Activated gamma-delta T cell treated with Interleukin-2 at 50 U/mL for 16 hours (primary cell): Measurements from ENCODE around the gene AMMECR1.
"Not testable (repeated sequence)": the region's sequence is repeated elsewhere in the genome, so short reads cannot be mapped to it uniquely, and the experiment has no call there.

Source experiments
- DNase-seq: peaks from one replicate; pipeline ENCODE4 v3.0.0-alpha.2; 2020

AMMECR1 gene

DNA sequence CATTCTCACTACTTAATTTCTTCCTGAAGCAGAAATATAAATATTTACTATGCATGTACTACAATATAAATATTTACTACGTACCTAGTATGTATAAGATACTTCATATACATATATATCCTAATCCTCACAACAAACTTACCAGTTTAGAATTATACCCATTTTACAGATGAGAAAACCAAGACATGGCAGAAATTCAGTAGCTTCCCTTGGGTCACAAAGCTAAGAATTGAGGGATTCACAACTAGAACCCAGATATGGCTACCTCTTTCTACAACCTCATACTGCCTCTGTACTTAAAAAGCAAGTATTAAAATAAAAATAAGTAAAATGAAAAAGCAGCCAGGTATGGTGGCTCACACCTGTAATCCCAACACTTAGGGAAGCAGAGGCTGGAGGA, 65.9 kb downstream of the AMMECR1 start:
- DNase-seq: no peak

DNA sequence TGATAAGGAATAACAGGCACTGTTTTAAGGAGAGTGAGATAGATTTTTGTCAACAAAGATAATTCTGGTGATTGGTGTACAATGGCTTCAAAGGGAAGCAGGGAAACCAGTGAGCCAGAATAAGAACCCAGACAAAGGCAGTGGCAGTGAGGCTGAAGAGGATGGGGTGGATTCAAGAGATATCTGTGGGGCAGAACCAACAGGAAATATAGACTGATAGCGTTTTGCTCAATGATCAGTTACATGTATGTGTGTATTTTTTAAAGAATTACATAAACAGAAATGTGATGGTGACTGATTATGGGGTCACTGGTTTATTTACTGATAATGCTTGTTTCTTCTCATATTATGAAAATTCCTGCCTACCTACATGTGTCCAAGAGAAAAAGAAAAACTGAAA, 66.4 kb downstream of the AMMECR1 start:
- no peak for DNase-seq

DNA sequence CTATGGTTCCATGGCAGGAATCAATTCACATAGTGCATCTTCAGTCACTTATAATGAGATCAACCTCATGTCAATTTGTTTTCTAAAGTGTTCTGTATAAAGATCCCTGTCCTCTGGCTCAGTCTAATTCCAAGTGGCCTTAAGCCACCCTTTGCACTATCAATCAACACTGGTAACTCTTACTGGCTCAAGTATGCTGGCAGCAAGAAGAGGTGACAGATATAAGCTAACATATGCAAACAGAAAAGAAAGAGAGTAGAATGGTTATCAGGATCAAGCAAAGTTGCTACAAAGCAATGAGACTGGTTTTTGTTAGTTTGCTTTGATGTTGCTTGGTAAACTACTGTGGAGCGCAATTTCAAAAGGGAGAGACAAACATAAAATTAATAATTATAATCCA, 67.0 kb downstream of the AMMECR1 start:
- no peak for DNase-seq

DNA sequence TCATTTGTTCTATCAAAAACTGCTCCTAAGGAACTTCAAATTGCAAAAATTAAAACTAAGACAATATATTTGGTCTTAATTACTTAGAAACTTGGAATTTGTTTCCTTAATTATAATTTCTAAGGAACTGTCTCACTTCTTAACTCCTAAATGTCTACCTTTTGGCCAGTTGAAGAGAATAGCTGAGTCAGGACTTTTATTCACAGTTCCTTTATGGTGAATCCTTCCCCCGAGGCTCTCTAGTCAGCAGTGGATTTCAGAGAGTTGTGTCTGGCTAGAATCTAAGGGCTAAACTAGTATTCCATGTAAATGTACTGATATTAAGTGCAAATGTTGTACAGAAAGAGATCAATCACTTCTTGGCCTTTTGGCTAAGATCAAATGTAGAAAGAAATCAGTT, 69.3 kb downstream of the AMMECR1 start:
- DNase-seq: no peak

DNA sequence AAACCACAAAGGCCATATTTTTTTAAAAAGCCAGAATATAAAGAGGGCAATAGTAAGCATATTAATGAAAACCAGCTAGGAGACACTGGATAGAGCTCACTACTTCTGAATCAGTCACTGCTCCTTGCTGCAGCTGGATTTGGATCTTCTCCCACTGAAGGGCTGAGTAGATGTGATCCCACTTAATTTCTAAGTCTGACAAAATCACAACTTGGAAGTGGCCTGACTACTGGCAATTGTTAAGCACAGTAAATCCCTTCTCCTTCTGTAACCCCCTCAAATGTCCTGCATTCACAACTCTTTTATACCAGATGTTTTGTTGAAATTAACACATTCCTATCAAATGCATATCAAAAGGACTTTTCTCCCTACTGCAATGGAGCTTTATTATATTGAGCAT, 72.9 kb downstream of the AMMECR1 start:
- no peak for DNase-seq

DNA sequence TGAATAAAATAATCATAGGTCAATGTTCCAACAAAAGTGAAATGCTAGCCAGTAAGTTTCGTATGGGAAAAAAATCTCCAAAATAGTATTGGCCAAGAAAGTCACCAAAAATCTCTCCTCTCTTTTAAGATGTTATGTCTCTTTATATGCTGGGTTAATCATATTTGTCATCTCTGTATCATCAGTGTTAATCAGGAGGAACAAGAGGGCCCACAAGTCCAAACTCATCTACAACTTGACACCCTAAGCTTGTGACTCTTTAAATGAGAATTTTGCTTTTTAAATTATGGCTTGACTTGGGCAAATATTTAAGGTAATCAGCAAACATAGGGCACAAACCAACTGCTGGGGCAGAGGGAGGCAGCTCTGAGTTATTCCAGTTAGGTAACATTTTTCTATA, 75.5 kb downstream of the AMMECR1 start:
- no peak for DNase-seq

DNA sequence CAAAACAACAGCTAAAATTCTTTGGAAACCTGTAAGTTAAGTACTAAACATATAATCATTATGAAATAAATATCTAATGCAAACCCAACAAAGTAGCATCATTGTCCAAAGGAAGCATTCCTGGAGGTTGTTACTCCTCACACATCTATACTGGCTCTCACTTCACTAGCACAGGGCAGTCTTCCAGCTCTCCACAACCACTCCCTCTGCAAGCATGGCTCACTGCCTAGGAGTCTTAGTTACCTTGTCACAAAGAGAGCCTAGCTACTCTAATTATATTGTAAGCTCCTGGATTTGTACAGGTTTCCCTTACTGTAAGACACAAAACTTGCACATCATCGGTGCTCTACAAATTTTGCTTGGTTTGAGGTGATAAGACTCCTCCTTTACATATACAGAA, 76.1 kb downstream of the AMMECR1 start:
- DNase-seq: no peak

DNA sequence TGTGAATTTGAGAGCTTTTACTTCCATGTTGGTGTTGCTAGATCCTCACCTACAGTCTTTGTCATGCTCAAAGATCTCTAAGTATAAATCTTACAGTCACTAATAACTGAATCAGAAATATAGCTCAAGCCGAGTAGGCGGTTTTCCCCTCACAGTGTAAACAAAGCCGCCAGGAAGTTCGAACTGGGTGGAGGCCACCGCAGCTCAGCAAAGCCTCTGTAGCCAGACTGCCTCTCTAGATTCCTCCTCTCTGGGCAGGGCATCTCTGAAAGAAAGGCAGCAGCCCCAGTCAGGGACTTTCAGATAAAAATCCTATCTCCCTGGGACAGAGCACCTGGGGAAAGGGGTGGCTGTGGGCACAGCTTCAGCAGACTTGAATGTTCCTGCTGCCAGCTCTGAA, 79.6 kb downstream of the AMMECR1 start:
- peak; percentile 32 for DNase-seq

DNA sequence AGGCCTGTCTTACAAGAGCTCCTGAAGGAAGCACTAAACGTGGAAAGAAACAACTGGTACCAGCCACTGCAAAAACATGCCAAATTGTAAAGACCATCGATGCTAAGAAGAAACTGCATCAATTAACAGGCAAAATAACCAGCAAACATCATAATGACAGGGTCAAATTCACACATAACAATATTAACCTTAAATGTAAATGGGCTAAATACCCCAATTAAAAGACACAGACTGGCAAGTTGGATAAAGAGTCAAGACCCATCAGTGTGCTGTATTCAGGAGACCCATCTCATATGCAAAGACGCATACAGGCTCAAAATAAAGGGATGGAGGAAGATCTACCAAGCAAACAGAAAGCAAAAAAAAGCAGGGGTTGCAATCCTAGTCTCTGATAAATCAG, 86.4 kb downstream of the AMMECR1 start:
- not testable (repeated sequence) for DNase-seq

DNA sequence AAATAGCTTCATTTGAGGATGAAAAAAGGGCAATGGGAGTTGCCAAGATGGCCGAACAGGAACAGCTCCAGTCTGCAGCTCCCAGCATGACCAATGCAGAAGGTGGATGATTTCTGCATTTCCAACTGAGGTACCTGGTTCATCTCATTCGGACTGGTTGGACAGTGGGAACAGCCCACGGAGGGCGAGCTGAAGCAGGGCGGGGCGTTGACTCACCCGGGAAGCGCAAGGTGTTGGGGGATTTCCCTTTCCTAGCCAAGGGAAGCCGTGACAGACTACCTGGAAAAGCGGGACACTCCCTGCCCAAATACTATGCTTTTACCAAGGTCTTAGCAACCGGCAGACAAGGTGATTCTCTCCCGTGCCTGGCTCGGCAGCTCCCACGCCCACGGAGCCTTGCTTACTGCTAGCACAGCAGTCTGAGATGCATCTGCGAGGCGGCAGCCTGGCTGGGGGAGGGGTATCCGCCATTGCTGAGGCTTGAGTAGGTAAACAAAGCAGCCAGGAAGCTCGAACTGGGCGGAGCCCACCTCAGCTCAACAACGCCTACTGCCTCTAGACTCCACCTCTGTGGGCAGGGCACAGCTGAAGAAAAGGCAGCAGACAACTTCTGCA, 88.3 kb downstream of the AMMECR1 start:
- peak; percentile 57 for DNase-seq

DNA sequence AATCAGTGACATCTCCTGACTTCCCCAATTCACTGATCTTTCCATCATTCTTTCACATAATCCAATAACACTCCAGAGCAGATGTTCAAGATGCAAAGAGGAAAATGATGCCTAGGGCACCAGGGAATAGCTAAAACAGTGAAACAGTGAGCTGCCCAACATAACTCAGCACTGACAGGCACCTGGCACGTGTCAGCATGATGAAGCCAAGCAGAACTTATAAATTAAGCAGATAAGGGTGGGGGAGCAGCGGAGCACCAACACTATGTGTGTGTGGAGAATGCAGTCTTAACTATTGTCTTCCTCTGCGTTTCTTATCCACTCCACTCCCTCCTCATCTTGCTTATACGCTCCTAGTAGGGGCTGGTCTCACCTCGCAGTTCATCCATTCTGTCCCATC, 89.4 kb downstream of the AMMECR1 start:
- no peak for DNase-seq

DNA sequence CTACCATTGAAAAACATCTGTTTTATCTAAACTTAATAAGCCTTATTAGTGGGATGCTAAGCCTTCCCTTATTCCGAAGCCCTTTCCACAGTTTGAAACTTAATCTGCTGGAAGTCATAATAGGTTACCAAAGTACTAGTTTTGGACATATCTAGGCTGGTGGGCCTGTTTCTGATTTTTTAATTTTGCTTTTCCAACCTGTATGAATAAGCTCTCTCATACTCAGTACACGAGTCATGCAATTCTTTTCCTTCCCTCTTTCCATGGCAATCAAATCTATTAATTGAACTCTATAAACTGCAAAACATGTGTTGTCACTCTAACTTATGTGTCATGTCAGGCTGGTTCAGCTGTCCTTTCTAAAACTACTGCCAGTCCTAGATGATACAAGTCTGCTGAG, 91.0 kb downstream of the AMMECR1 start:
- DNase-seq: no peak

DNA sequence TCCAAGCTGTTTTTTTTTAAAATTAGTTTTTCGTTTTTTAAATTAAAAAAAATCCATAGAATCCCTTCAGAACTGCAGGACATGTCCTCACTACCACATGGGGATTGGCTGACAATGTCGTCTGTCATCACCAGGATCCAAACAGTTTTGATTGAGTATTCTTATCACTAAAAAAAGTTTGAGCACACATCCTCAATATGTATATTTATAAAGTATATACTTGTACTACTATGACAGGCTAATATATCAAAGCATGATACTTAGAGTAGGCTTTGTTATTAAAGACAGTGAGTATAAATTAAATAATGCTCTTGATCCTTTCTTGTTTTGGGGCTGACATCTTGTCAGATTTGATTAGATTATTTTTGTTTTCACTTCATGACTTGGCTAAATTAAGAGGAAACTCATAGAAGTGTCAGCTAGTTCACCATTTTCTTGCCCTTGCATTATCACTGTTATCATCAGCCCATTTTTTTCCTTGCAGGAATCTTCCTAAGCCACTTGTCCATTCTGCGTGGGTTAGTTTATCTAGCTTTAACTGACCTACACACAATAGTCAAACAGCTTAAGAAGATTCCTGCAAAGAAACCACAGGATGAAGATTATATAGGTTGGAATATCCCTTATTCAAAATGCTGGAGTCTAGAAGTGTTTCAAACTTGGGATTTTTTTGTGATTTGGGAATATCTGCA, 92.8 kb downstream of the AMMECR1 start:
- DNase-seq: no peak

DNA sequence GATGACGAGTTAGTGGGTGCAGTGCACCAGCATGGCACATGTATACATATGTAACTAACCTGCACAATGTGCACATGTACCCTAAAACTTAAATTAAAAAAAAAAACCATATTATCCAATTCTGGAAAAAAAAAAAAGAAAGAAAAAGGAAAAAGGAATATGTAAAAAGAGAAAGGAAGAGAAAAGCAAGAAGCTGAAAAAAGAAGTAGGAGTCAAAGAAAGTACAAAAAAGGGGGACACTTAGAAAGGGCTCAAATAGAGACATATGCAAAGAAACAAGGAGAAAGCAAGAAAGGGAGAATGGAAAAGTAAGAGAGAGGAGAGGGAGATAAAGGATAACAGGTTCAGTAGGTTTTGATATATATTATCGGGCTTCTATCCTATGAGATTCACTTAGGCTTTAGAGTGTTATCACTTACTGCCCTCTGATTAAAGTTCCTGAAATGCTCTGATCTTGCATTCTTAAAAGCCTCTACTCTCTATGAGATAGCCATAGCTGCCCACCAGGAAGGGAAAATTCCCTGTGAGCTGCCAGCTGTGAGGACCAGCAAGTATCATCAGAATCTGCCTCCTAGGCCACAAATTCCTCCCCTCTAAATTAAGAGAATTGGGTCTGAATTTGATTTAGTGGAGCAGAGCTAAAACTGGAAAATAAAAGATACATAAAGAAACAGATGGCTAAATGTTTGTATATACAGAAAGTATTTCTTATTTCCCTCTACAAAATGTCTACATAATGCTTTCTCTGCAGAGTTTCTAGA, 95.2 kb downstream of the AMMECR1 start:
- DNase-seq: no peak

DNA sequence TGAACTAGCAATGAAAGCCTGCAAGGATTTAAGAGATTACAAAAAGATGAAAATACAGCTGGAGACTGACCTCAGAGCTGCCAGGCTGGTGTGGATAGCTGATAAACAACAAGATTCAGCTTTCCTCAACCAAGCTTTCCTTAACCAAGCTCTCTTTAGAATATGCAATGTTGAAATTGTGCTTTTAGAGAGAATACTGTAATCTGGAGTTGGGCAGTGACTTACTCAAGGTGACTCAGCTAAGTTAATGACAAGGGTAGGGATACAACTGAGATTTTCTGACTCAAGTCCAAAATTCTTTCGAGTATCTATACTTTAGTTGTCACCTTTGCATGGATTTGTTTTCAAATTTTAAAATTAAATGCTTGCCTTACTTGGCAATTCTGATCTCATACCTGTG, 98.0 kb downstream of the AMMECR1 start:
- DNase-seq: no peak

DNA sequence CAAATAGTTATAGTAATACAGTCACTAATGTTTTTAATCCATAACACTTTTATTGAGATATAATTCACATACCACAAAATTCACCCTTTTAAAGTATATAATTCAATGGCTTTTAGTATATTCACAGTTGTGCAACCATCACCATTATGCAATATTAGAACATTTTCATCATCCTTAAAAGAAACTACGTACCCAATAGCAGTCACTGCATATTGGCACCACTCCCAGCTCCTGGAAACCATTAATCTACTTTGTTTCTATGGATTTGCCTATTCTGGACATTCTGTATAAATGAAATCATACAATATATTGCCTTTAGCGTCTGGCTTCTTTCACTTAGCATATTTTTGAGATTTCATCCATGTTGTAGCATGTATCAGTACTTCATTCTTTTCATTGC, 99.3 kb downstream of the AMMECR1 start:
- no peak for DNase-seq

DNA sequence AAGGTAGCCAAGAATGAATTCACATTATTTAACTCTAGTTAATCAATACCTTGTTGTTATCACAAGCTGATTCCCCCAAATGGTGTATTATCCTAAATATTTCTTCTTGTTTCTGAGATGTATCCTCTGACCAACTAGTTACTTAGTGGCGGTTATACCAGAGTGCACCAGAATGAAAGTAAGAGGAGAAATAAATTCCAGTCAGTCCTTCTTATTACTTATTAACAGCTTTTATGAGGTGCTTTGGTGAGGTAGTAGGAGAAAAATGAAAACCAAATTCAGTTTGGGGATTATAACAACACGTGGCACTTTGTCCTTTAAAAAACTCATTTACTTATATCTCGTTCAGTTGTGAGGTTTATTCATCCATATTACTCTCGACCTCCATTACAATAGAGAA, 101.9 kb downstream of the AMMECR1 start:
- DNase-seq: no peak

DNA sequence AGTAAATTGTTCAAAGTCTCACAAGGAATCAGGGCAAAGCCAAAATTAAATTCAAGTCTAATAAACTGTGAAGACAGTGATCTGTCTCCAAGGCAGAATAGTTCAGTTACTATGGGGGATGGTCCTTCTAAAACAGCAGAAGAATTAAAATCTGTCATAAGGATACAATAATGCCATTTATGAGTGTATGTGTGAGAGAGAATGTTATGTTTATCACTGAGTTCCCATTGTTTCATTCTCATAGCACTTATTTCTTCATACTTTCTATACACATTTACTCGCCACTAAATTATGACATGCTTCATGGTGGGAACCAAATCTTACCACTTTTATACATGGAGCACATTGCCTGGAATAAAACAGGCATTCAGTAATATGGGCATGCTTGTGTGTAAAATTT, 102.5 kb downstream of the AMMECR1 start:
- no peak for DNase-seq

DNA sequence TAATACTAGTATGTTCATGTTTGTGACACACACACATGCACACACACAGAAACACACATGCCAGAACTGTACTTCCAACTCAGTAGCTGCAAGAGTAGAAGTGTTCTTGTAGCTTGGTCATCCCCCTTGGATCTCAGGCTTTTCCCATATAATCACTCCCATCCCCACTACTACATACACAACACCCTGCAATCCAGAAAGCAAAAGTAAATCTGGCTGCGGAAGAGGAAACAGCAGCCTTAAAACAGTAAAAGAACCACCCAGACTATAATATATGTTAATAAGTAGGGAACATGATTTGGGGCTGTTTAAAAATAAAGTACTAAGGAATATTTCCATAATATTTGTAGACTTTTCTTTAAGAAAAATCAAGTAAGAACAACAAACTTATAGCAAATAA, 103.2 kb downstream of the AMMECR1 start:
- DNase-seq: no peak

DNA sequence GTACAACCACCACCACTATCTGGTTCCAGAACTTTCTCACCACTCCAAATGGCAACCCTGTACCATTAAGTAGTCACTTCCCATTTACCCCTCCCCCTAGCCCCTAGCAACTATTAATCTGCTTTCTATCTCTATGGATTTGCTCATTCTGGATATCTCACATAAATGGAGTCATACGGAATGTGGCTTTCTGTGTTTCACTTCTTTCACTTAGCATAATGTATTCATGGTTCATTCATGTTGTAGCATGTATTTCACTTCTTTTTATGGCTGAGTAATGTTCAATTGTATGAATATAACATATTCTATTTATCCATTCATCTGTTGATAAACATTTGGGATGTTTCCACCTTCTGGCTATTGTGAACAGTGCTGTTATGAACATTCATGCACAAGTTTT, 104.7 kb downstream of the AMMECR1 start:
- DNase-seq: no peak

DNA sequence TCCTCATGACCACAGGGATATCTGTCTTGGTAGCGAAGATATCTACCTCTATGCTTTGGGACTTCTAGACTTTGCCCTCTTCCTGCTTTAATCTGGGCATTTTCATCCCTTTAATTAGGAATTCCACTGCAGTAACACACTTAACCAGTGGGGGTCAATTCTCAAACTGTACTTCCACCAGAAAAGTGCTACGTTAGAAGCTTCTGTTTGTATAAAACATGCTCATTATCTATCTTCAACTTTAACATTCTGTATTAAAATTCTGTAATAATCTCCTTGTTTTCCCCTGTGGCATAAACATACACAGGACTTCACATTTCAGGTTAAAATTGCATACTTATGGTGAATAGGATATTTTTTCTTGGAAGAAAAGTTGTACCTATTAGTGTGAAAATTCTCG, 105.6 kb downstream of the AMMECR1 start:
- DNase-seq: no peak

DNA sequence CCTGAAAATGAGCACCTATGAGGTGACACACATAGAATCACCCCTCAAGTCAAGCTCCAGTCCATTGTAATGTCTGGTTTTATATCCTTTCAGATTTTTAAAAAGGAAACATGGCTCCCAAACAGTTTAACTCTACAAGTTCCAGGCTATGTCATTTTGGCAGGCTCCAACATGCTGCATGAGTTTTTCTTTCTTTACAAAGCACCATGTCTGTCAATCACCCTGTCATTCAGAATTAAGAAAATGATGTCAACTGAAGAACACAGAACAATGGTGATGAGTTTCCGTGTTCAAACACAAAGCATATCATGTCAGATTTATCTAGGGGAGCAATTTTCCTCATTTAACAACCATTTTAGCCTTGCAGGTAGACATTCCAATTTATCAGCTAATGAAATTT, 106.5 kb downstream of the AMMECR1 start:
- DNase-seq: no peak

DNA sequence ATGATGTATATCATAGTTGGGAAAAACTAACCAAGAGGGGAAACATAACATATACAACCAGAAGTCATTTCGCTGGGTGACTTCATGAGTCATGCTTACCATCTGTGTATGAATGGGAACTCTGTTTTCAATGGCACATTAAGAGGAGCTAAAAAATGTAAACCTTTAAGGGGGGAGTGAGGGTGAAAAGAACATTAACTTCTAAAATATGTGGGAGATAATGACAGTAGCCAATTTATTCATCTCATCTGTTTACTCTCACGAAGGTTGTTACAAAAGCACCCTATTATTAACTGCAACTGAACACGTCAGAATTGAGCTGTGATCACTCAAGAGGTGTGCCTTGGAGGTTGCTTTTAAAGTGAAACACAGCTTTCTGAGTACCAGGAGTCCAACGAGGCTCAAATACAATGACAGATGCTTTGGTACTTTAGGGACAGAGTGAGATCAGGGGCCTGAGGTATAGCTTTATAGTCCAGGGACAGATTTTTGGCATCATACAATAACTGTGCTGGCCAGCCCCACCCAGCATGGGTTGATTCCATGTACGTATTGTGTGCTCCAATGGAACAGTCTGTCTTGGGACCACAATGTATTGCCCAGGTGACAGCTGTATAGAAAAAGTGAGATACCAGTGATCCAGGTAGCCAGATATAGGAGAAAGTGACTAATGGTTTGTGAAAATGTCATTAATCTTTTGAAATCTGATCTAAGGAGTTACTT, 107.3 kb downstream of the AMMECR1 start:
- DNase-seq: no peak

DNA sequence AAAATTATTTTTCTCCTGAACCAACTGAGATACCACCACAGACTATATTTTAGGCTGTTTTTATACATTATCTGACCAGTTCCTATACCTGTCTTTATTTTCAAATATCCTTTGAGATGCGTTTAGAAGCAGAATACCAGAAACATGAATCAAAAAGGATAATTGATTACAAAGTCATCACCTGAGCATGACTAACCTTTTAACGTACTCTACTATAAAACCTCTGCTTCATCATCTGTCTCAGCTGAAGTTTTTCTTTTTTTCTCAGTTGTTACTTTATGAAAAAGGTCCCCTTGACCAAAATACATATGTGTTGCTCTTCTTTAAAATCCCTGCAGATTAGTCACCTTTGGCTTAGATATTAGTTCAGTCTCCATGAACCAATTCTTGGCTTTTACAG, 109.8 kb downstream of the AMMECR1 start:
- no peak for DNase-seq
